BJ (cell line): ENCODE results near the gene KCNN1. TPM values are rescaled to one million over a fixed set of nuclear protein-coding genes. Genes with fewer than 3 reads are reported as not detected.

Experiments
- CTCF ChIA-PET: fragments of 350-600 bp; formaldehyde crosslinking; extraction: SDS; loops from one replicate; lab custom pipeline; 2021; ENCODE audit warnings: antibody characterized with exemption, inconsistent platforms; lab: Yijun Ruan, JAX
- POLR2A ChIA-PET: fragments of 300-600 bp; sonication (Branson Sonifier 250); formaldehyde crosslinking; extraction: SDS; loops from one replicate; lab custom pipeline; 2021; ENCODE audit warnings: antibody characterized with exemption; lab: Charles Lee
- DNase-seq: peaks from one replicate; pipeline ENCODE4 v3.0.0-alpha.2; 2011; ENCODE audit warnings: low read depth
- H3K27me3 ChIP-seq: 2 replicates; pipeline ENCODE4 v1.6.0; 2011; ENCODE audit warnings: low read length; ENCODE audit not compliant: control insufficient read depth, insufficient read depth
- H3K36me3 ChIP-seq: 2 replicates; pipeline ENCODE4 v1.5.1; 2011; ENCODE audit warnings: low read length; ENCODE audit not compliant: control insufficient read depth, insufficient read depth
- H3K4me3 ChIP-seq: 2 replicates; pipeline ENCODE4 v1.5.1; 2011; ENCODE audit warnings: low read depth, mild to moderate bottlenecking, control low read depth, low read length
- CTCF ChIP-seq: IDR thresholded peaks from 2 replicates; pipeline ENCODE4 v1.5.1; 2011; ENCODE audit warnings: low read depth, mild to moderate bottlenecking, control low read depth, inconsistent platforms, low read length, moderate library complexity; ENCODE audit not compliant: insufficient read depth
- polyA plus RNA-seq: library from polyadenylated mRNA; depleted of rRNA; stranded (reverse); fragments of >200 nt; gene quantifications from 2 replicates; pipeline ENCODE4 v1.2.3, GENCODE V29; 2011

Gene KCNN1
- polyA plus RNA-seq, 1 experiment, result 0.06 TPM

- Histone ChIP-seq H3K27me3 (peaks cover 40% of the 10 kb centered on the region), H3K4me3 (no peak overlapping the region), H3K36me3 (no peaks in the 10 kb centered on the region)
- CTCF ChIA-PET, result interaction anchor here (1.5 to 8.6 kb wide), 2 partner anchors 12 to 46 kb away, joined by 5 to 83 read pairs; no protein-coding TSS in a partner anchor
- TF ChIP-seq CTCF, result no peak
- POLR2A ChIA-PET, result no interaction called here
- DNase-seq, result no peak
Observed at GRCh38 chr19:17950310-17951156, 16.4 kb upstream of the KCNN1 start.

DNA sequence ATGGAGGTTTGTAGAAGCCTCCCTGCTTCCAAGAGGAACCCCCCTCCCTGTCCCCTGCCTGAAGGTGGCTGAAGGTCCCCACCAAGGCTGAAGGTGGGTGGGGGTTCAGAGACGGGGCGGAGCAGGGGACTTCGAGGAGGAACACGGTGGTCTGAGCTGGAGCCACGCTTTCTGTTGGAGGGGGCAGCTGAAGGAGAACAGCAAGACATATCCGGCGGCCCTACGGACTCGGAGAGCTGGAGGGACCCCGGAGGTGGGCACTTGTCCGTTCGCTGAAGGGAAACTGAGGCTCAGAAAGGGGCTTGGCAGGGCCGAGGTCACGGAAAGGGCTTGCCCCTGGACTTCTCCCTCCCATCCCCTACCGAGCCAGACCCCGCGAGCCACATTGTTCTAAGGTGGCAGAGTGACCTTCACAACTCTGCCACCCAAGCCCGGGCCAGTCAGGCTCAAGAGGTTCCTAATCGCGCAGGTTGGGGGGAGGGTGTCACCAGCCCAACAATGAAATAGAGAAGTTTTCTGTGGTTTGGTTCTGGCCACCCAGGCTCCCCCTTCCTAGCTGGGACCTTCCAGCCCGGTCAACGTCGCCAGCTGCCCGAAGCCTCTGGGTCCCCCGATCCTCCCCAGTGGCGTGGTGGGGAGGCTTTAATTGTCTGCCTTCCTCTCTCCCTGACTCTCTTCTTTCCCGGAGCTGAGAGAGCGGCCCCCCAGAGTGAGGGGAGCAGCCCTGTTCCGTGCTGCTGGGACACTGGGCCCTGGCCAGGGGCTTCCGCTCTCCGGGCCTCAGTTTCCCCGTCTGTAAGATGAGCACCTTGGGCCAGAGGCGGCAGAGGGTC, 15.5 kb upstream of the KCNN1 start:
- no peak overlapping the region for H3K4me3 ChIP-seq
- ChIA-PET POLR2A (no interaction called here), CTCF (interaction anchor here (0.6 to 1.5 kb wide), 2 partner anchors 13 to 47 kb away, joined by 3 to 5 read pairs; no protein-coding TSS in a partner anchor)
- no peak for DNase-seq
- peaks cover 40% of the 10 kb centered on the region for H3K27me3 ChIP-seq
- no peaks in the 10 kb centered on the region for H3K36me3 ChIP-seq
- no peak for TF ChIP-seq CTCF

GRCh38 chr19:17951990-17952976, 14.6 kb upstream of the KCNN1 start:
- TF ChIP-seq CTCF, result no peak
- ChIA-PET POLR2A (interaction anchor here (0.6 kb wide), 1 partner anchor 89 kb away, joined by 3 read pairs; no protein-coding TSS in a partner anchor), CTCF (interaction anchor here (0.9 to 2.3 kb wide), 3 partner anchors 14 to 45 kb away, joined by 3 to 11 read pairs (median 5); no protein-coding TSS in a partner anchor)
- H3K36me3 ChIP-seq, result no peaks in the 10 kb centered on the region
- DNase-seq, result no peak
- no peak overlapping the region for H3K4me3 ChIP-seq
- peaks cover 40% of the 10 kb centered on the region for H3K27me3 ChIP-seq

- CTCF ChIA-PET, result interaction anchor here (0.9 to 3.6 kb wide), 3 partner anchors 15 to 44 kb away, joined by 3 to 16 read pairs (median 11); no protein-coding TSS in a partner anchor
- Histone ChIP-seq H3K4me3 (no peak overlapping the region), H3K27me3 (peaks cover 45% of the 10 kb centered on the region), H3K36me3 (no peaks in the 10 kb centered on the region)
- no peak for DNase-seq
- POLR2A ChIA-PET, result no interaction called here
- no peak for TF ChIP-seq CTCF
Observed at GRCh38 chr19:17953316-17953801, 13.5 kb upstream of the KCNN1 start.
